ENCODE measurements around the gene APOC1. TPM values are rescaled to one million over a fixed set of nuclear protein-coding genes. Genes with fewer than 3 reads are reported as not detected.

APOC1 gene
- total RNA-seq, 6 experiments from 2014 or later: 4,903 to 7,393 (median 5,741) TPM

DNA sequence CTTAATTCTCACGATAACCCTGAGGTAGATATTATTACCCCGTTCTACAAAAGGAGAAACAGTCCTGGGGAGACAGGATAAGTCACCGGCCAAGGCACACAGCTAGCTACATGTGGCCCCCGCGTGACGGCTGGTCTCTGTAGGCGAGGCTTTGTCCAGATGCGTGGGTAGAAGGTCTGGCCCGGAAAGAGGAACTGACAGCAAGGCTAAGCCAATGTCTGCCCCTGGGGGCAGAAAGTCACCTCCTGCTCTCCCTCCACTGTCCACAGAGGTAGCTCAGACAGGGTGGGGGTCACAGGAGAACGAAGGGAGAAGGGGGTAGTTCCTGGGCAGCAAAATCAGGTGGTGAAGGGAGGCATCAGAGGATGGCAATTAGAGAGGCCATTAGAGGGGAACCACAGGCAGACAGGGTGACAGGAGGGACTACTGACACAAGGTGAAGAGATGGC lies 29.4 kb downstream of the APOC1 start:
- Histone ChIP-seq H3K9me3 (no peaks in the 10 kb centered on the region), H3K27me3 (no peaks in the 10 kb centered on the region), H3K36me3 (no peaks in the 10 kb centered on the region), H3K27ac (peak overlapping the region; percentile 77 to 96 (median 91)), H3K4me1 (peaks cover 0 to 22% (median 6%) of the 10 kb centered on the region in 4 donors), H3K4me3 (peak overlapping the region; percentile 19 to 85 (median 78))
- ATAC-seq: peak; percentile 18 to 50 (median 36)
- DNase-seq: peak; percentile 88 to 90 (median 89)
- TF ChIP-seq POLR2A (IDR thresholded peaks at IDR 0.05): peak; percentile 95
- TF ChIP-seq, protein P1, sequence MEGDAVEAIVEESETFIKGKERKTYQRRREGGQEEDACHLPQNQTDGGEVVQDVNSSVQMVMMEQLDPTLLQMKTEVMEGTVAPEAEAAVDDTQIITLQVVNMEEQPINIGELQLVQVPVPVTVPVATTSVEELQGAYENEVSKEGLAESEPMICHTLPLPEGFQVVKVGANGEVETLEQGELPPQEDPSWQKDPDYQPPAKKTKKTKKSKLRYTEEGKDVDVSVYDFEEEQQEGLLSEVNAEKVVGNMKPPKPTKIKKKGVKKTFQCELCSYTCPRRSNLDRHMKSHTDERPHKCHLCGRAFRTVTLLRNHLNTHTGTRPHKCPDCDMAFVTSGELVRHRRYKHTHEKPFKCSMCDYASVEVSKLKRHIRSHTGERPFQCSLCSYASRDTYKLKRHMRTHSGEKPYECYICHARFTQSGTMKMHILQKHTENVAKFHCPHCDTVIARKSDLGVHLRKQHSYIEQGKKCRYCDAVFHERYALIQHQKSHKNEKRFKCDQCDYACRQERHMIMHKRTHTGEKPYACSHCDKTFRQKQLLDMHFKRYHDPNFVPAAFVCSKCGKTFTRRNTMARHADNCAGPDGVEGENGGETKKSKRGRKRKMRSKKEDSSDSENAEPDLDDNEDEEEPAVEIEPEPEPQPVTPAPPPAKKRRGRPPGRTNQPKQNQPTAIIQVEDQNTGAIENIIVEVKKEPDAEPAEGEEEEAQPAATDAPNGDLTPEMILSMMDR (IDR thresholded peaks at IDR 0.05): no peak
- WGBS (ENCODE audit: insufficient coverage, low coverage, low lambda C conversion rate, missing lambda C conversion rate): 13% methylated on average over 10 of the region's 10 CpGs
- intact Hi-C loops (cut with DNase I): no loop called here

GRCh38 chr19:44947041-44947581 lies 32.7 kb downstream of the APOC1 start:
- ATAC-seq: no peak
- Histone ChIP-seq H3K27ac (peak overlapping the region; percentile 66 to 96 (median 91)), H3K4me3 (peak overlapping the region; percentile 44 to 85 (median 78)), H3K4me1 (peaks cover 0 to 30% (median 4%) of the 10 kb centered on the region in 4 donors), H3K9me3 (no peaks in the 10 kb centered on the region), H3K36me3 (no peaks in the 10 kb centered on the region), H3K27me3 (no peaks in the 10 kb centered on the region)
- no peak for TF ChIP-seq POLR2A (IDR thresholded peaks at IDR 0.05)
- TF ChIP-seq, protein P1 (IDR thresholded peaks at IDR 0.05): no peak
- no peak for DNase-seq
- intact Hi-C loops (cut with DNase I): loop anchor here in 1 of 2 donors (5.0 kb wide), 1 partner anchor 40 kb away; the partner anchor contains the start of gene APOE
- 22% methylated on average over 10 of the region's 13 CpGs for WGBS (ENCODE audit: insufficient coverage, low coverage, low lambda C conversion rate, missing lambda C conversion rate)

- no peak for TF ChIP-seq POLR2A (IDR thresholded peaks at IDR 0.05)
- TF ChIP-seq, protein P1 (IDR thresholded peaks at IDR 0.05): no peak
- H3K27me3 ChIP-seq: no peaks in the 10 kb centered on the region
- DNase-seq: peak in 1 of 3 donors; percentile 67
- peak in 1 of 4 donors; percentile 6 for ATAC-seq
- H3K4me1 ChIP-seq: peaks cover 0 to 31% (median 4%) of the 10 kb centered on the region in 4 donors
- H3K9me3 ChIP-seq: no peaks in the 10 kb centered on the region
- H3K4me3 ChIP-seq: peak overlapping the region in 2 of 3 donors; percentile 78 to 85
- intact Hi-C loops (cut with DNase I): loop anchor here in 1 of 2 donors (5.0 kb wide), 1 partner anchor 41 kb away; the partner anchor contains the start of gene APOE
- H3K36me3 ChIP-seq: no peaks in the 10 kb centered on the region
- H3K27ac ChIP-seq: peak overlapping the region in 2 of 3 donors; percentile 91 to 96
- WGBS (ENCODE audit: insufficient coverage, low coverage, low lambda C conversion rate, missing lambda C conversion rate): 40% methylated on average over 1 of the region's 5 CpGs
Observed at GRCh38 chr19:44948237-44948636, 33.8 kb downstream of the APOC1 start.

GRCh38 chr19:44948763-44949374 lies 34.5 kb downstream of the APOC1 start:
- Histone ChIP-seq H3K27ac (peak overlapping the region in 1 of 3 donors; percentile 91), H3K27me3 (no peaks in the 10 kb centered on the region), H3K9me3 (no peaks in the 10 kb centered on the region), H3K4me3 (peak overlapping the region in 2 of 3 donors; percentile 78 to 85), H3K36me3 (no peaks in the 10 kb centered on the region), H3K4me1 (peaks cover 0 to 36% (median 6%) of the 10 kb centered on the region in 4 donors)
- ATAC-seq: no peak
- no peak for TF ChIP-seq POLR2A (IDR thresholded peaks at IDR 0.05)
- TF ChIP-seq, protein P1 (IDR thresholded peaks at IDR 0.05): no peak
- WGBS (ENCODE audit: insufficient coverage, low coverage, low lambda C conversion rate, missing lambda C conversion rate): 47% methylated on average over 3 of the region's 5 CpGs
- DNase-seq: no peak
- intact Hi-C loops (cut with DNase I): loop anchor here in 1 of 2 donors (5.0 kb wide), 1 partner anchor 42 kb away; the partner anchor contains the start of gene APOE
